ENCODE results near the gene CKLF.

The CKLF gene

GRCh38 chr16:66517586-66518263, 34.7 kb upstream of the CKLF start:
- peaks cover 24% of the 10 kb centered on the region for H3F3A ChIP-seq (ENCODE audit: insufficient read depth)
- H3K79me2 ChIP-seq (ENCODE audit: insufficient read depth, low read length), result no peaks in the 10 kb centered on the region
- H3K9me2 ChIP-seq (replicated peaks; ENCODE audit: insufficient read depth, low read length), result no peaks in the 10 kb centered on the region
- TF ChIP-seq EZH2phosphoT487 (conservative IDR thresholded peaks at IDR 0.05; ENCODE audit: low read length), result no peak
- no peak for TF ChIP-seq CTCF (IDR thresholded peaks at IDR 0.05; ENCODE audit: insufficient read depth, low read length, poor library complexity, severe bottlenecking)
- no peaks in the 10 kb centered on the region for H3K27me3 ChIP-seq (ENCODE audit: low read length)
- H3K4me2 ChIP-seq (ENCODE audit: low read depth, low read length, poor library complexity, severe bottlenecking), result peak overlapping the region; percentile 49
- no peaks in the 10 kb centered on the region for H4K20me1 ChIP-seq (ENCODE audit: low read depth, low read length)
- H3K9me3 ChIP-seq (ENCODE audit: insufficient read depth, low read length), result no peaks in the 10 kb centered on the region
- H3K27ac ChIP-seq (ENCODE audit: low read depth, low read length), result peak overlapping the region; percentile 79
- no peak overlapping the region for H3K4me3 ChIP-seq (ENCODE audit: insufficient read depth, low read length, poor library complexity, severe bottlenecking)
- H3K9ac ChIP-seq (ENCODE audit: low read length), result peak overlapping the region; percentile 46
- H2AFZ ChIP-seq (ENCODE audit: low read depth, low read length, severe bottlenecking), result peak overlapping the region; percentile 75
- H3K36me3 ChIP-seq (ENCODE audit: low read length), result no peaks in the 10 kb centered on the region

DNA sequence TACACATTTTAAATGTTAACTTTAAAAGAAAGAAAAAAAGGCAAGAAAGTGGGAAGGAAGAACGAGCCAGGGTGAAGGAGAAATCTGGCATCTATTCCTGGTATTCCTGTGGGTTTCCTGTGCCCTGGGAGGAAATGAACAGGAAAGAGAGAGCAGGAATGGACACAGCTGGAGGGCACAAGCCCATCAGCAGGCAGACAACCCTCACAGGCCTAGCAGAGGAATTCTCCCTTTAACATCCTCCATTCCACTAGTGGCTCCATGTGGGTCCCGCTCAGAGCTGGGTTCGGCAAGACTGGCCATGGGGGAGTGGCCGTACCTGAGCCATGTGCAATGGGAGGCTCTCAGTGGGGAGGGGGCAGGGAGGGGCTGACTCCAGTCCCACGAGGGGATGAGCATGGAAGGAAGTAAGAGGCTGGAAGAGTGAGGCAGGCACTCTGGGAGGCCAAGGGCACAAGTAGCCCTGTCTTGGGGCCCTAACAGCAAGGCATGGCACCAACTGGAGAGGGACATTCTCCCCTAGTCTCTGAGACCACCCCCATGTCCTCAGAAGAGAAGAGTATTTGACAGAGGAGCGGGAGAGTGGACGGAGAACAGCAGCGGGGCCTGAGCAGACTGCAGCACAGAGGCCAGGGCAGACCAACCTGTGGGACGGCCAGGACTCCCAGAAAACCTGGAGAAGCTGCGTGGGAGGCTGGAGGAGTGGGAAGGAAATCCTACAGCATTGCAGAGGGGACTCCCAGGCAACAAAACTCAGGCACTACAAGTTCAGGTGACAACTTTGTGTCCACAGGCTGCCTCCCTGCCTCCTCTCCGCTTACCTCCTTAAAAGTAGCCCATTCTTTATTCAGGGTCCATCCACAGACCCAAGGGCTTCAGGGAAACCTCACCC, 32.6 kb upstream of the CKLF start:
- H3K36me3 ChIP-seq (ENCODE audit: low read length), result no peaks in the 10 kb centered on the region
- H3F3A ChIP-seq (ENCODE audit: insufficient read depth), result peaks cover 34% of the 10 kb centered on the region
- TF ChIP-seq CTCF (IDR thresholded peaks at IDR 0.05; ENCODE audit: insufficient read depth, low read length, poor library complexity, severe bottlenecking) (no peak), EZH2phosphoT487 (conservative IDR thresholded peaks at IDR 0.05; ENCODE audit: low read length) (no peak)
- no peaks in the 10 kb centered on the region for H3K79me2 ChIP-seq (ENCODE audit: insufficient read depth, low read length)
- H3K27ac ChIP-seq (ENCODE audit: low read depth, low read length), result no peak overlapping the region
- no peak overlapping the region for H2AFZ ChIP-seq (ENCODE audit: low read depth, low read length, severe bottlenecking)
- H3K9me2 ChIP-seq (replicated peaks; ENCODE audit: insufficient read depth, low read length), result no peaks in the 10 kb centered on the region
- no peaks in the 10 kb centered on the region for H3K9me3 ChIP-seq (ENCODE audit: insufficient read depth, low read length)
- no peak overlapping the region for H3K4me2 ChIP-seq (ENCODE audit: low read depth, low read length, poor library complexity, severe bottlenecking)
- H3K9ac ChIP-seq (ENCODE audit: low read length), result no peak overlapping the region
- H3K4me3 ChIP-seq (ENCODE audit: insufficient read depth, low read length, poor library complexity, severe bottlenecking), result no peak overlapping the region
- no peaks in the 10 kb centered on the region for H3K27me3 ChIP-seq (ENCODE audit: low read length)
- no peaks in the 10 kb centered on the region for H4K20me1 ChIP-seq (ENCODE audit: low read depth, low read length)

DNA sequence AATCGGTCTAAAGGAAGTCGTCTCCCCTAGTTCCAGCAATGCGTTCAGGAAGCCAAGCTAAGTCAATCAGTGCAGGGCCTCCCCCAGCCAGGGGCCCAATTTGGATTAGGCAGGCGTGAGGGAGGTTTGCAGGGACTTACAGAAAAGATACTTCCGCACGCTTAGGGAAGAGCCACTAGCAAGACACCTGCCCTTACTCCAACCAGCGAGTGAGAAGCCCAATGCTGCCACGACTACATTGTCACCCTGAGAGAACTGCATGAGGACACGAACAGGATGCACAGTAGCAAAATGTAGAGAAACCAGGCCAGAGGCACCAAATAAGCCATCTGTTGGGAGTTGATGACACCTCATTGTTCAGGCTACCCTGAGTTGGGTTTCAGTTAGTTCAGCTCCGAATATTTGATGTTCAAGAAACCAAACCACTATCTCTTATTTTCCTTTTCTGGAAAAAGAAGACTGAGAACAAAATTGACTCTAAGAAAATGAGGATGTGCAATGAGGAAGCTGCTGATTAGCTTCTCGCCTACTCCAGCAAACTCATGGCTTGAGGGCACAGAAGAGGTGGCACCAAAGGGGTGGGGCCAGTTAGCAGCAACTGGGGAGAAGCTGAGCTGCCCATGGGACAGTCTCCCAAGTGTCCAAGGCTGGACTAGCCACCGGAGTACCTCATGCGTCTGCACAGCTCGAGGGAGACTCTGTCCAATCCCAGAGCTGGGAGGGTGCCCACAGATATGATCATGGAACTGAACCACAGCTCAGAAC, 31.8 kb upstream of the CKLF start:
- H3K9me2 ChIP-seq (replicated peaks; ENCODE audit: insufficient read depth, low read length), result no peaks in the 10 kb centered on the region
- H3K4me3 ChIP-seq (ENCODE audit: insufficient read depth, low read length, poor library complexity, severe bottlenecking), result no peak overlapping the region
- no peaks in the 10 kb centered on the region for H3K27me3 ChIP-seq (ENCODE audit: low read length)
- H3K79me2 ChIP-seq (ENCODE audit: insufficient read depth, low read length), result no peaks in the 10 kb centered on the region
- H3K9me3 ChIP-seq (ENCODE audit: insufficient read depth, low read length), result no peaks in the 10 kb centered on the region
- no peak overlapping the region for H2AFZ ChIP-seq (ENCODE audit: low read depth, low read length, severe bottlenecking)
- no peaks in the 10 kb centered on the region for H3K36me3 ChIP-seq (ENCODE audit: low read length)
- H3K9ac ChIP-seq (ENCODE audit: low read length), result no peak overlapping the region
- H3K4me2 ChIP-seq (ENCODE audit: low read depth, low read length, poor library complexity, severe bottlenecking), result no peak overlapping the region
- H3K27ac ChIP-seq (ENCODE audit: low read depth, low read length), result no peak overlapping the region
- TF ChIP-seq CTCF (IDR thresholded peaks at IDR 0.05; ENCODE audit: insufficient read depth, low read length, poor library complexity, severe bottlenecking) (no peak), EZH2phosphoT487 (conservative IDR thresholded peaks at IDR 0.05; ENCODE audit: low read length) (no peak)
- H3F3A ChIP-seq (ENCODE audit: insufficient read depth), result peaks cover 34% of the 10 kb centered on the region
- H4K20me1 ChIP-seq (ENCODE audit: low read depth, low read length), result no peaks in the 10 kb centered on the region
